Trophoblast cell (in vitro differentiated cells and primary cell): ENCODE measurements around the gene TSPAN9.

Source experiments
- DNase-seq, 2 donors: peaks; one replicate each; pipeline ENCODE4 v3.0.0-alpha.2; 2016
- H2AFZ ChIP-seq: 2 replicates; pipeline ENCODE4 v1.6.1; 2013; ENCODE audit warnings: low read length, moderate library complexity, mild to moderate bottlenecking; ENCODE audit not compliant: insufficient read depth, poor library complexity
- H2AK5ac ChIP-seq: 2 replicates; pipeline ENCODE4 v1.6.1; 2013; ENCODE audit warnings: mild to moderate bottlenecking, low read length
- H2BK120ac ChIP-seq: 2 replicates; pipeline ENCODE4 v1.6.1; 2013; ENCODE audit warnings: low read length, mild to moderate bottlenecking, moderate library complexity; ENCODE audit not compliant: insufficient read depth, poor library complexity
- H2BK12ac ChIP-seq: 2 replicates; pipeline ENCODE4 v1.6.1; 2013; ENCODE audit warnings: mild to moderate bottlenecking, low read length, moderate library complexity
- H2BK5ac ChIP-seq: 2 replicates; pipeline ENCODE4 v1.6.1; 2013; ENCODE audit warnings: low read length, low read depth, moderate library complexity, mild to moderate bottlenecking; ENCODE audit not compliant: poor library complexity
- H3K14ac ChIP-seq: 2 replicates; pipeline ENCODE4 v1.6.1; 2013; ENCODE audit warnings: mild to moderate bottlenecking, low read length
- H3K18ac ChIP-seq: 2 replicates; pipeline ENCODE4 v1.6.1; 2013; ENCODE audit warnings: mild to moderate bottlenecking, low read length
- H3K23ac ChIP-seq: 2 replicates; pipeline ENCODE4 v1.6.1; 2013; ENCODE audit warnings: low read length
- H3K27ac ChIP-seq: 2 replicates; pipeline ENCODE4 v1.5.1; 2013; ENCODE audit warnings: low read depth, mild to moderate bottlenecking, inconsistent platforms, low read length, moderate library complexity
- H3K27me3 ChIP-seq: 2 replicates; pipeline ENCODE4 v1.6.1; 2013; ENCODE audit warnings: inconsistent platforms, mild to moderate bottlenecking, low read length, moderate library complexity; ENCODE audit not compliant: insufficient read depth
- H3K36me3 ChIP-seq, 2 experiments: 1 replicate in 1 of 2; 2 replicates in 1 of 2; pipeline ENCODE4 v1.6.1; 2013; ENCODE audit warnings: low read length in 2 of 2, mild to moderate bottlenecking in 2 of 2, moderate library complexity in 1 of 2; ENCODE audit not compliant: insufficient read depth in 2 of 2, control insufficient read depth in 1 of 2
- H3K4ac ChIP-seq: 2 replicates; pipeline ENCODE4 v1.6.1; 2013; ENCODE audit warnings: low read depth, mild to moderate bottlenecking, low read length, moderate library complexity
- H3K4me1 ChIP-seq, 2 experiments: 1 replicate in 1 of 2; 2 replicates in 1 of 2; pipeline ENCODE4 v1.6.1; 2013; ENCODE audit warnings: low read length in 2 of 2, mild to moderate bottlenecking in 2 of 2, moderate library complexity in 1 of 2; ENCODE audit not compliant: insufficient read depth in 2 of 2, control insufficient read depth in 1 of 2
- H3K4me2 ChIP-seq: 2 replicates; pipeline ENCODE4 v1.6.1; 2013; ENCODE audit warnings: inconsistent platforms, mild to moderate bottlenecking, low read length, moderate library complexity
- H3K4me3 ChIP-seq: 2 replicates; pipeline ENCODE4 v1.5.1; 2013; ENCODE audit warnings: mild to moderate bottlenecking, low read depth, low read length, inconsistent platforms
- H3K79me1 ChIP-seq: one replicate; pipeline ENCODE4 v1.6.1; 2013; ENCODE audit warnings: low read length
- H3K79me2 ChIP-seq: 2 replicates; pipeline ENCODE4 v1.6.1; 2013; ENCODE audit warnings: low read length, mild to moderate bottlenecking; ENCODE audit not compliant: control insufficient read depth, insufficient read depth, poor library complexity
- H3K9ac ChIP-seq: 2 replicates; pipeline ENCODE4 v1.6.1; 2013; ENCODE audit warnings: mild to moderate bottlenecking, low read length
- H3K9me3 ChIP-seq: 2 replicates; pipeline ENCODE4 v1.6.1; 2013; ENCODE audit warnings: low read depth, mild to moderate bottlenecking, control low read depth, inconsistent platforms, low read length; ENCODE audit not compliant: insufficient read depth
- H4K12ac ChIP-seq: 2 replicates; pipeline ENCODE4 v1.6.1; 2013; ENCODE audit warnings: low read depth, mild to moderate bottlenecking, low read length, moderate library complexity
- H4K8ac ChIP-seq: 2 replicates; pipeline ENCODE4 v1.6.1; 2013; ENCODE audit warnings: low read depth, mild to moderate bottlenecking, low read length, moderate library complexity
- H4K91ac ChIP-seq: one replicate; pipeline ENCODE4 v1.6.1; 2013; ENCODE audit warnings: low read depth, mild to moderate bottlenecking, low read length, moderate library complexity
- WGBS: extraction: QIAGEN DNeasy Blood & Tissue Kit; methylation state at CpG from one replicate; pipeline ENCODE4 v1.1.7; 2013; ENCODE audit warnings: missing lambda C conversion rate; ENCODE audit not compliant: insufficient read length, insufficient coverage; ENCODE audit errors: extremely low coverage; 5-methylcytosine and 5-hydroxymethylcytosine counted together

TSPAN9 gene

DNA sequence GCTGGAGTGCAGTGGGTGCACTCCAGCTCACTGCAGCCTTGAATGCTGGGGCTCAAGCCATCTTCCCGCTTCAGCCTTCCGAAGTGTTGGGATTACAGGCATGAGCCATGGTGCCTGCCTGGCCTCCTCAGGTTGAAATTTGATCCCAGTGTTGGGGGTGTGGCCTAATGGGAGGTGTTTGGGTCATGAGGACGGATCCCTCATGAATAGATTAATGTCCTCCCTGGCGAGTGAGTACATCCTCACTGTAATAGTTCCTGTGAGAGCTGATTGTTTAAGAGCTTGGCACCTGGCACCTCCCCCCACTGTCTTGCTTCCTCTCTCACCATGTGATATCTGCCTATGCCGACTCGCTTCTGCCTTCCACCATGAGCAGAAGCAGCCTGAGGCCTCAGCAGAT, 84.7 kb downstream of the TSPAN9 start:
- H3K14ac ChIP-seq, result no peak overlapping the region
- DNase-seq, result no peak
- H3K79me1 ChIP-seq, result no peaks in the 10 kb centered on the region
- no peak overlapping the region for H4K8ac ChIP-seq
- H3K18ac ChIP-seq, result no peak overlapping the region
- H3K27ac ChIP-seq, result no peak overlapping the region
- no peaks in the 10 kb centered on the region for H3K27me3 ChIP-seq
- no peak overlapping the region for H4K91ac ChIP-seq
- H2BK120ac ChIP-seq, result no peak overlapping the region
- H3K79me2 ChIP-seq, result no peaks in the 10 kb centered on the region
- no peak overlapping the region for H2BK12ac ChIP-seq
- no peak overlapping the region for H3K4me2 ChIP-seq
- no peak overlapping the region for H3K4ac ChIP-seq
- no peak overlapping the region for H3K23ac ChIP-seq
- H3K9ac ChIP-seq, result no peak overlapping the region
- no peak overlapping the region for H2AK5ac ChIP-seq
- H2AFZ ChIP-seq, result no peak overlapping the region
- no peak overlapping the region for H3K4me3 ChIP-seq
- H2BK5ac ChIP-seq, result no peak overlapping the region
- H4K12ac ChIP-seq, result no peak overlapping the region
- no CpG with 5 or more reads among the region's 6 CpGs for WGBS
- peaks cover 12 to 14% of the 10 kb centered on the region in 2 experiments for H3K4me1 ChIP-seq
- H3K36me3 ChIP-seq, result no peaks in the 10 kb centered on the region
- H3K9me3 ChIP-seq, result no peaks in the 10 kb centered on the region

DNA sequence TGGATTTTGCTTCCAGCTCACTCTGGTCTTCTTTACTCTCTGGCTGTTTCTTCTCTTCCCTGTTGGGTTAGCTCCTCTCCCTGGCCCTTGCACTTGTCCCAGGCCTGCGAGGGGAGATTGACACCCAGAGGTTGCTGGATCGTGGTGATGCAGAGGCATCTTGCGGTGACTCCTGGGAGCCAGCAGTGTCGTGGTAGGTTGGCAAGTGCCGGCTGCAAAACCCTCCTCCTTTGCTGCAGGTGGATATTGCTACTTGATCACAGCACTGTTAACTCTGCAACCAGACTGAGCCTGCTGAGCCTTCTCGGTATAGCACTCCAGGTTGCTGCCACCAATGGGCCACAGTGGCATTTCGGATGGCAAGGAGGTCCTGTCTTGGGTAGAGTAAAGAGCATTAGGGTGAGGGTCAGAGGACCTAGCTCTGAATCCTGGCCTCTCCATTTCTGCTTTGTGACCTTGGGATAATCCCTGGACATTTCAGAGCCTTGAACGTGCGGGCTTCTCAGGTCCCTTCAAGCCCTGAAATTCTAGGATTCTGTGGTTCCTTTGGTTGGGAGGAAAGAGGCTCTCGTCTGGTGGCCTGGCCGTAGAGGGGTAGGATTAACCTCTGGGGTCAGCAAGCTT, 87.4 kb downstream of the TSPAN9 start:
- Histone ChIP-seq H3K4ac (no peak overlapping the region), H3K4me1 (peaks cover 12 to 13% of the 10 kb centered on the region in 2 experiments), H2BK5ac (no peak overlapping the region), H3K9me3 (no peaks in the 10 kb centered on the region), H3K18ac (peak overlapping the region; percentile 2), H2AFZ (no peak overlapping the region), H3K23ac (no peak overlapping the region), H3K4me3 (no peak overlapping the region), H3K27ac (no peak overlapping the region), H3K79me2 (no peaks in the 10 kb centered on the region), H3K4me2 (no peak overlapping the region), H4K91ac (no peak overlapping the region), H3K36me3 (no peaks in the 10 kb centered on the region), H2BK120ac (no peak overlapping the region), H3K9ac (no peak overlapping the region), H2AK5ac (no peak overlapping the region), H3K27me3 (no peaks in the 10 kb centered on the region), H2BK12ac (no peak overlapping the region), H4K12ac (no peak overlapping the region), H4K8ac (no peak overlapping the region), H3K79me1 (no peaks in the 10 kb centered on the region), H3K14ac (no peak overlapping the region)
- no CpG with 5 or more reads among the region's 11 CpGs for WGBS
- no peak for DNase-seq

DNA sequence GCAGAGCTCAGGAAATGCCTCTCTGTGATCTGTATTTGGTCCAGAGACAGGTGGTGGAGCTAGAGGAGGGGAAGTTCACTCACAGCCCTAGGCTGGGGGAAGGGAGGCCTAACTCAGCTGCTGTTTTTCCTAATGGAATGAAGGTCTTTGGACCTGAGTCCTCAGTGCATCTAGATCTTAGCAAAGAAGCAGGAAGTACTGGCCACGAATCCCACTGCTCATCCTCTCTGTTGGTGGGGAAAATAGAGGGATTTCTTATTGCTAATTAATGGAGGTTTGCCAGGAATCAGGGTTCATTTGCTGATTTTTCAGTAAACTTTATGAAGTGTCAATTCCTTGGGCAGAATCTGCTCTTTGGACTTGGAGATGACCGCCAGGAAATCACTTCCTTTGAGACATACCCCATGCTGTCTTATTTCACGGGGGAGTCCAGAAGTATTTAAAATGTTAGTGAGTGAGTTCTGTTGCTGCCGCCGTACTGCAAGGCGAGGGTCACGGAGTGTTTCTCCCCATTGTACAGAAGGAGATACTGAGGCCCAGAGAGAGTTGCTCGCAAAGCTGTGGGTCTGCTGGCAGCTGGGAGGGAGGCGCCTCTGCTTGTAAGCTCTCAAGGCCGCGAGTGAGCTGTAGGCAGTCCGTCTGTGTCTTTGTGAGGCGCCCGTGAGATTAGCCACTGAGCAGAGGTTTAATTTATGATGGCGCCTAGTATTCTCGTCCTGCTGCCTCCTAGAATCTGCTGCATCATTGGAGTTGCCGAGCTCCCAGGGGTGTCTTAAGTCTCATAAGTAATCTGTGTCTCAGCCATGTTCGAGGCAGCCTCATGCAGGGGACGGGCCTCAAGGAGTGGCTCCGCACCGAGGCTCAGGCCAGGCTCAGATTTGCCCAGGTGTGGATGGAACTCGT, 88.2 kb downstream of the TSPAN9 start:
- DNase-seq, result no peak
- Histone ChIP-seq H2BK120ac (no peak overlapping the region), H3K9ac (no peak overlapping the region), H3K4me3 (no peak overlapping the region), H4K12ac (no peak overlapping the region), H3K79me1 (no peaks in the 10 kb centered on the region), H3K14ac (no peak overlapping the region), H3K23ac (no peak overlapping the region), H3K9me3 (no peaks in the 10 kb centered on the region), H4K91ac (no peak overlapping the region), H3K18ac (no peak overlapping the region), H3K27me3 (no peaks in the 10 kb centered on the region), H4K8ac (no peak overlapping the region), H2BK5ac (no peak overlapping the region), H3K36me3 (no peaks in the 10 kb centered on the region), H3K27ac (no peak overlapping the region), H2AFZ (no peak overlapping the region), H2BK12ac (no peak overlapping the region), H3K79me2 (no peaks in the 10 kb centered on the region), H3K4me2 (no peak overlapping the region), H3K4me1 (peaks cover 15% of the 10 kb centered on the region in 2 experiments), H2AK5ac (no peak overlapping the region), H3K4ac (no peak overlapping the region)
- WGBS, result no CpG with 5 or more reads among the region's 22 CpGs

DNA sequence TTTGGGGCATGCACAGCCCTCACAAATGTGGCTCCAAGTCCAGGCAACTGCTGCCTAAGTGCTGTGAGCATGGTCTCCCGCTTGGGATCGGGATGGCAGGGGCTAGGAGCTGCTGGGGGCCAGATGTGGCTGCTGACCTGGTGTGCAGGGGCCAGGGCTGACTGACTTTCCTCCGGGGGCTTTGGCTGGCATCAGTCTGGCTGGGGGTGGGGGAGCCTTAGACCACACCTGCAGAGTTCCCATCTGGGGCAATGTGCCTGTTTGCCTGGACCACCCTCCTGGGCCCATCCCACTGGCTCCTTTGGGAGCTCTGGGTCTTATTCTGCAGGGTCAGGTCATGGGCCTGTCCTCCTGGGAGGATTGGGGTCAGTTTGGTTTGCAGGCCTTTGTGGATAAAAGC, 90.5 kb downstream of the TSPAN9 start:
- no peak for DNase-seq
- H3K14ac ChIP-seq, result no peak overlapping the region
- H3K4me3 ChIP-seq, result no peak overlapping the region
- H3K18ac ChIP-seq, result no peak overlapping the region
- no peak overlapping the region for H4K91ac ChIP-seq
- no peak overlapping the region for H2BK120ac ChIP-seq
- no peak overlapping the region for H3K4me2 ChIP-seq
- H3K23ac ChIP-seq, result no peak overlapping the region
- no peaks in the 10 kb centered on the region for H3K9me3 ChIP-seq
- H2AK5ac ChIP-seq, result no peak overlapping the region
- H4K12ac ChIP-seq, result no peak overlapping the region
- no peaks in the 10 kb centered on the region for H3K79me1 ChIP-seq
- H4K8ac ChIP-seq, result no peak overlapping the region
- no peaks in the 10 kb centered on the region for H3K79me2 ChIP-seq
- peaks cover 18 to 20% of the 10 kb centered on the region in 2 experiments for H3K4me1 ChIP-seq
- H3K4ac ChIP-seq, result no peak overlapping the region
- H3K27me3 ChIP-seq, result no peaks in the 10 kb centered on the region
- H3K27ac ChIP-seq, result no peak overlapping the region
- no peaks in the 10 kb centered on the region for H3K36me3 ChIP-seq
- no peak overlapping the region for H3K9ac ChIP-seq
- no peak overlapping the region for H2BK12ac ChIP-seq
- no CpG with 5 or more reads among the region's 3 CpGs for WGBS
- H2BK5ac ChIP-seq, result no peak overlapping the region
- no peak overlapping the region for H2AFZ ChIP-seq
